Pons (tissue), 1 donor: ENCODE measurements around the gene CCDC149.

Source experiments
- DNase-seq: peaks from one replicate; pipeline ENCODE4 v3.0.0-alpha.2; 2016; ENCODE audit warnings: low spot score

CCDC149 gene

DNA sequence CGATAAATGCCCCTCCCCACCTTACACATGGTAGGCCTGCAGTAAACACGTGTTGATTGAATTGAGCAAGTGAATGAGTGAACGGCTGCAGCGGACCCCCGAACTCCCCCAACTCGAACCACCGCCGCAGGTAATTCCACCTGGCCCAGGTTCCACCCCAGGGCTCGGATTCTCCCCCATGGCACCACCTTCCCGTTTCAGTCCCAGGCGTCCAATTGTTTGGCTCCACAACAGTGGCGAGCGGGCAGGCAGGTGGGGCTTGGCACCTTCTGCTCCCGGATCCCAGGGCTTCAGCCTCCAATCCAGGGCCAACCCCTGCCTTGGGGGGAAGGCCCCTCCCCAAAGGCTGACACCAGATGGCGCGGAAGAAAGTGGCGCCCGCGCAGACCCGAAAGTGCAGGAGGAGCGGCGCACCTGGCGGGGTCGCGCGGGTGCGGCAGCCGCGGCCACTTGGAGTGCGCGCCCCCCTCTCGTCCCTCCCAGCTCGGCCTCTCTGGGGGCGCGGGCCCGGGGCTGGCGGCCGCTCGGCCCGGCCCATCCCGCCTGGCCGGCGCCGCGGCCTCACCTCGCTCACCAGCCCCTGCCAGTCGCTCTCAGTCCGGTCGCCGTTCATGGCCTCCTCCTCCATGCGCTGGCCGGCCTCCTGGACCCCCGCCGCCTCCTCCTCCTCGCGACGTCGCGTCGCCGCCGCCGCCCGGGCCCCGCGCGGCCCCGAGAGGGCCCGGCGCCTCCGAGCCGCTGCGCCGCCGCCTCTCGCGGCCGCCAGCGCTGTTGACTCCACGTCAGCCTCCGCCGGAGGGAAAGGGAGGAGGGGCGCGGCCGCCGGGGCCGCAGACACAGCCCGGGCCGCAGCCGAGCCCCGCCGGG is at the start of gene CCDC149:
Gene CCDC149, minus strand, starts transcription at position 791 of the 867 bp plus-strand sequence. Its CDS starts 178 bp downstream, at position 613.
- DNase-seq: peak; percentile 25

GRCh38 chr4:24957886-24958285 is 45.0 kb upstream of the CCDC149 start:
- DNase-seq: no peak

DNA sequence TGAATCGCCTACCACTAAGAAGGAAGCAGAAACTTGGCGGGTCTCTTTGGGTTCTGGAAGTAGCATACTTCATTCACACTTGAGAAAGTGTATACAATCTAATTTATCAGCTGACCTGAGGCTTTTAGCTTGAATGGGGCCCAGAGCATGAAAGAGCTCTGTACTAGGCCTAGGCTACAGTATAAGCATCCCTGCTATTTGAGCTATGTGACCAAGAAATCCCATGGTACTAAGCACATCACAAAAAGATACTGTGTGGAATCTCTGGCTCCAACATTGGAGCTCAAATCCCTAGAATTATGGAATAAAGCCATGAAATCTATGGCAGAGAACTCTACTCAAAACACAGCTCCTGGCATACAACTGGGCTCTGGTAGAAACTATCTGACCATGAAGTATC is 43.9 kb upstream of the CCDC149 start:
- DNase-seq: no peak

GRCh38 chr4:24956091-24956490 is 43.2 kb upstream of the CCDC149 start:
- no peak for DNase-seq

- no peak for DNase-seq
Observed at GRCh38 chr4:24952667-24953066, 39.8 kb upstream of the CCDC149 start.

DNA sequence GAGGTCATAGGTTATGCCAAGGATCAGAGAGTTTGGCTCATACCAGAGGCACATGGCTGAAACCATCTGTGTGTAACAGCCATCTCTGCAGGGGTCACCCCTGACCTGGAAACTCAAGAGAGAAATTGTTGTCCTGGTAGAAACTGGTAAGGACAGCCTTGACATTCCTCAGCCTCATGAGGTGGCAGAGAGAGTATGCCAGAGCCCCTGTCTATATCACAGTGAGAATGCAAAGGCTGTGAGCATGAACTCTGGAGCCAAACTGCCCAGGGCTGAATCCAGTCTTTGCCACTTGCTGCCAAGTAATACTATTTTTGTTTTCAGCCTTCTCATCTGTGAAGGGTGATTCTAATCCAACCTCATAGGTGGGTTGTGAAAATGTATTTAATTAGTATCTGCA is 37.1 kb upstream of the CCDC149 start:
- DNase-seq: no peak

GRCh38 chr4:24937917-24938281 is 25.1 kb upstream of the CCDC149 start:
- no peak for DNase-seq

DNA sequence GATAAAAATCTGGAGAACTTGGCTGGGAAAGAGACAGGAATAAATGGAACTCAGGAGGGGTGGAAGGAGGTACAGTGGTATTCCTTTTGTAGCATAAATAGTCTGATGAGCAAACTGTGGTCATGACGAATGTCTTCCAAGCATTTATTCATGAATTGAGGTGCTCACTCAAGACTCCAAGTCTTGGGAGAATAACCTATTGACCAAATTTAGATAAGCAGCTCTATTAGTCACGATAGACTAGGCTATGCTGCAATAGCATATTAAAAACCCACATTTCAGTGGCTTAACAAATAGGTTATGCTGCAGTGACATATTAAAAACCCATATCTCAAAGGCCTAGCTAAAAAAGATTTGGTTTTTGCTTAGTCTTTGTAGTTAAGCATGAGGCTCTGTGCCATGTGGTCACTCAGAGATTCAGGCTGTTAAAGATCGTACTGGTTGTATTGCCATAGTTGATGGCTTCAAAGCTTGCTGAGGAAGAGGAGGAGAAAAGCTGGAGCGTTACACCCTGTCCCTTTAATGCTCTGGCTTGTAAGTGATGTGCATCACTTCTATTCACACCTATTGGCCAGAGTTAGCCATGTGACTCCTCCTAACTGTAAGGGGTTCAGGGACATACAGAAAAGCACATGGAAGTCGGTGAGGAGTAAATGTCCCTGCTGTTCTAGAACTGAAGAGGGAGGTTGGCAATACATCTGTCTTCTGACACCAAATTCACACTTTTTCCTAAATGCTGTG is 24.5 kb upstream of the CCDC149 start:
- DNase-seq: no peak

GRCh38 chr4:24935856-24936255 is 23.0 kb upstream of the CCDC149 start:
- DNase-seq: no peak

DNA sequence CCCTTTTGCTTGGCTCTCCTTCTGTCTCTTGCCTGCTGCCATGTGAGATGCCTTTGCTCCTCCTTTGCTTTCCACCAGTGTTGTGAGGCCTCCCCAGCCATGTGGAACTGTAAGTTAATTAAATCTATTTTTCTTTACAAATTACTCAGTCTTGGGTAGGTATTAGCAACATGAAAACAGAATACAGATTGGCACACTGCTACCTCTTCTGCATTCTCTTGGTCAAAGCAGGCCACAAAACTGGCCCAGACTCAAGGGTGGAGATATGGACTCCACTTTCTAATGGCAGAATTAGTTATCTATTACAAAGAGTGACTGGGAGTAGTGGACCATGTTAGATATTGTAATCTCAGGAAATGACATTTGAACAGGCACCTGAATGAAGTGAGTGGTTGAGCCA is 21.5 kb upstream of the CCDC149 start:
- no peak for DNase-seq

- DNase-seq: no peak
Observed at GRCh38 chr4:24933684-24934275, 20.9 kb upstream of the CCDC149 start.

- no peak for DNase-seq
Observed at GRCh38 chr4:24932515-24933225, 19.8 kb upstream of the CCDC149 start.

DNA sequence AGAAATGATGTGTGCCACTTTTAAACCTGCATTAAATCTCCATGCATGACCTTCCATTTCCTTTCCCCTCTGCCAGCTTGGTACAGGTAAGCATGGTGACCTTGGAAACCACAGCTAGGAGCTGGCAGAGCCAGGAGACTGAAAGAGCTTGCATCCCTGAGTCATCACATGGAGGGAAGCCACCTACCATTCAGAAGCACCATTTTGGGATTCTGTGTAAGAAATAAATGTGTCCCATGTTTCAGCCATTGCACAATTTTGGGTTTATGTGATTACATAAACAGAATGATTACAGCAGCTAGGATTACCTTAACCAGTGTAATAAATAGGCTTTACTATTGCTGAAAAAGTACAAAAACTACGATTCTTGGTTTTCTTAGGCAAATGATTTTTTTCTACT is 17.3 kb upstream of the CCDC149 start:
- DNase-seq: no peak

DNA sequence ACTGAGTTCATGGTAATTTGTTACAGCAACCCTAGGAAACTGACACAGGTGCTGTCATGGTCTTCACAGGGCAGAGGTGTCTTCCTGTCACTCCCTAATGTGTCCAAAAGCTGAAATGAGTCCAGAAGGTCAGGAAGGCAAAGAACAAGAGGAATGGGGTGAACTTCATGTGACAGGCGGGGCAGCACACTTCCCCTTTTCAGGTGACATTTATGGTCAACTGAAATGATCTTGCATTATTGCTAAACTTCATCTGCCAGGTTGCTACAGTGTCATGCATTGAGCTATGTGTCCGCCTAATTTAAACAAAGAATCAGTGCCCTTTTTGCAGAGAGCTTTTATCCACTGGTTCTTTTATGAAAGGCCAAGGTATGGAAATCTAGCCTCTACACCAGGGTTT is 15.9 kb upstream of the CCDC149 start:
- DNase-seq: no peak

DNA sequence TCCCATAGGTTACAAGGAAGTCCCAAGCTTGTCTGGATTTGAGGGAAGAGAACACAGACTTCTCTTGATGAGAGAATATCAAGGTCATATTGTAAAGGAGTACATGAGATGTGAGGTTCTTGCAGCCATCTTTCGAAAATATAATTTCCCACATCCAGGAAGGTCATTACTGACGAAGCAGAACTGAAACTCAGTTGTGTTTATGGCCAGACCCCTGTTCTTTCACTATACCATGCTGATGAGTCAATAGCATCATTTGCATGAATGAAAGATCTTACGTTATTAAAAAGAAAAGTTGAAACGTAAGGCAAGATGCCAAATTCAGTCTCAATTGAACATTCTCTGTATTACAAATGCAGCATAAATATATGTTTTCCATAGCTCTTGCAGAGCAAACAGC is 14.2 kb upstream of the CCDC149 start:
- no peak for DNase-seq

- DNase-seq: no peak
Observed at GRCh38 chr4:24924309-24924781, 11.5 kb upstream of the CCDC149 start.

- DNase-seq: no peak
Observed at GRCh38 chr4:24923550-24923949, 10.7 kb upstream of the CCDC149 start.

GRCh38 chr4:24923002-24923401 is 10.2 kb upstream of the CCDC149 start:
- DNase-seq: no peak

- no peak for DNase-seq
Observed at GRCh38 chr4:24922416-24922815, 9.6 kb upstream of the CCDC149 start.

DNA sequence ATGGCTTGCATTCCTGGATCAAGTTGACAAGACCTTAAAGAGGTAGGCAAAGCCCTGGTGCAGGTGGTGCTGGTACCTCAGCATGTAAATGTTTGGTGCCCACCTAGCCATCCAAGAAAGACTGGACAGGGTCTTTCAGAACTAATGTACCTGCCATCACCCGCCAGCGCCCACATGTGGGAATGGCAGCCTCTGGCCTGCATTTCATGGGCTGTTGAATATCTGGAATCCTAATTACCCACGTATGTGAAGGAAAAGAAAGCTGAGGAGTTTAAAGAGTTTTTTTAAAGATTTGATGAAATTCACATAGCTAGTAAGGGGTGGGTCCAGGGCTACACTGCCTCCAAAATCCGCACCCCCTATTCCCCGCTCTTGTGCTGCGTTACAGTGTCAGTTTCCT is 8.6 kb upstream of the CCDC149 start:
- DNase-seq: no peak

DNA sequence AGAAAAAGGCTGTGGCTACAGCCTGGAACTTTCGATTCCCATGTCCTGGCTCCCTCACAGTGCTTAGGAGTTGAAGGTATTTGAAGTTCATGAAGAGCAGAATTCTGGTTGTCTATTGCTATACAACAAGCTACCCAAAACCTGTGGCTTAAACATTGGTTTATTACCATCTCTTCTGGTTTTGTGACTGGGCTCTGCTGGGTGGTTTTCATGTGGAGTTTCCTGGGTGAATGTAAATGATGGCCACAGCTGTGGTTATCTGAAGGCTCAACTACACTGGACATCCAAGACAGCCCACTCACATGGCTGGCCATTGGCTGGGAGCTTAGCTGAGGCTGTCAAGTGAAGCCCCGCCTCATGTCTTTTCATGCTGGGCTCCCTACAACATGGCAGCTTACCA is 7.2 kb upstream of the CCDC149 start:
- DNase-seq: no peak
